ENCODE data around the gene PSTK.
A peak's percentile ranks its signal among the peaks of the same experiment; 100 is the strongest.

PSTK gene

DNA sequence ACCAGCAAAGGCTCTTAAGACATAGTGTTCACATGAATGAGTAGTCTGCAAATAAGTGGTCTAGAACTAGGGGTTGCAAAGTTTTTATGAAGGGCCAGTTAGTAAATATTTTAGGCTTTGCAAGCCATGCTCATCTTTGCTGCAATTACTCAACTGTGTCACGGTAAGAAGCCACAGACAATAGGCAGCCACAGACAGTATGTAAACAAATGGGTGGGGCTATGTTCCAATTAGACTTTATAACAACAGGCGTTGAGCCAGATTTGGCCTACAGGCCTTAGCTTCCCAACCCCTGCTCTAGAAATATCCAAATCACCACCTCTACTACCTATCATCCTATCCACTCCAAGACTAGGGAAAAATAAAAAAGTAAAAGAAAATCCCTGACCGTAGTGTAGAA is 19.1 kb downstream of the PSTK start:
- DNase-seq (ENCODE audit: low read depth), result no peak

DNA sequence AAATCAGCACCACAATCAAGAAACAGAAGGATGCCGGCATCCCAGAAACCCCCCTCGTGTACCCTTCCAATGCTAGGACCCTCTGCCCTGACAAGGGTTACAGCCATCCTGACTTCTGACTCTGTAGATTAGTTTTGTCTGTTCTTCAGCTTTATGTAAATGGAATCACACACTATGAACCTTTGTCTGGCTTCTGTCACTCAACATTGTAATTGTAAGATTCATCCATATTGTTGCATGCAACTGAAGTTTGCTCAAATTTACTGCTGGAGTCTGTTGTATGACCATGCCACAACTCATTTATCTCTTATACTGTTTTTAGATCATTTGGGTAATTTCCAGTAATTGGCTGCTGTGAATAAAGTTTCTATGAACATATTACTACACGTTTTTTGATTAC is 20.0 kb downstream of the PSTK start:
- H3K4me3 ChIP-seq (ENCODE audit: low read length), result no peak overlapping the region
- TF ChIP-seq, protein P1, sequence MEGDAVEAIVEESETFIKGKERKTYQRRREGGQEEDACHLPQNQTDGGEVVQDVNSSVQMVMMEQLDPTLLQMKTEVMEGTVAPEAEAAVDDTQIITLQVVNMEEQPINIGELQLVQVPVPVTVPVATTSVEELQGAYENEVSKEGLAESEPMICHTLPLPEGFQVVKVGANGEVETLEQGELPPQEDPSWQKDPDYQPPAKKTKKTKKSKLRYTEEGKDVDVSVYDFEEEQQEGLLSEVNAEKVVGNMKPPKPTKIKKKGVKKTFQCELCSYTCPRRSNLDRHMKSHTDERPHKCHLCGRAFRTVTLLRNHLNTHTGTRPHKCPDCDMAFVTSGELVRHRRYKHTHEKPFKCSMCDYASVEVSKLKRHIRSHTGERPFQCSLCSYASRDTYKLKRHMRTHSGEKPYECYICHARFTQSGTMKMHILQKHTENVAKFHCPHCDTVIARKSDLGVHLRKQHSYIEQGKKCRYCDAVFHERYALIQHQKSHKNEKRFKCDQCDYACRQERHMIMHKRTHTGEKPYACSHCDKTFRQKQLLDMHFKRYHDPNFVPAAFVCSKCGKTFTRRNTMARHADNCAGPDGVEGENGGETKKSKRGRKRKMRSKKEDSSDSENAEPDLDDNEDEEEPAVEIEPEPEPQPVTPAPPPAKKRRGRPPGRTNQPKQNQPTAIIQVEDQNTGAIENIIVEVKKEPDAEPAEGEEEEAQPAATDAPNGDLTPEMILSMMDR (conservative IDR thresholded peaks at IDR 0.05; ENCODE audit: low read length), result no peak

More for the DNA sequence above, 19.1 kb downstream of the PSTK start:
- TF ChIP-seq, protein P1 (conservative IDR thresholded peaks at IDR 0.05; ENCODE audit: low read length), result no peak
- H3K4me3 ChIP-seq (ENCODE audit: low read length), result no peak overlapping the region

DNA sequence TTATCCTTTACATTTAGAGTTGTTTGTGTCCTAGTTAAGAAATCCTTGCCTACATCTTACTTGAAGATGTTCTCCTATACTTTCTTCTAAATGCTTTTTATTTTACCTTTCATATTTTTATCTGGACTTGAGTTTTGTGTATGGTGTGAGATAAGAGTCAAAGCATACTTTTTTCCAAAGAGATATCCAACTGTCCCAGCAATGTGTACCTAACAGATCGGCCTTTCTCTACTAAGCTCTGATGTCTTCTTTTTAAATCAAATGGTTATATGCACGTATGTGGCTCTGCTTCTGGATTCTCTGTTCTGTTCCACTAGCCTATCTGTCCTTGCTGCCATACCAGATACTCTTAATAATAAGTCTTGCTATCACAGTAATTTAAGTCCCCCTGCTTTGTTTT is 21.2 kb downstream of the PSTK start:
- DNase-seq (ENCODE audit: low read depth), result no peak
- TF ChIP-seq, protein P1 (conservative IDR thresholded peaks at IDR 0.05; ENCODE audit: low read length), result no peak
- no peak overlapping the region for H3K4me3 ChIP-seq (ENCODE audit: low read length)

More for the DNA sequence above, 20.0 kb downstream of the PSTK start:
- no peak for DNase-seq (ENCODE audit: low read depth)

DNA sequence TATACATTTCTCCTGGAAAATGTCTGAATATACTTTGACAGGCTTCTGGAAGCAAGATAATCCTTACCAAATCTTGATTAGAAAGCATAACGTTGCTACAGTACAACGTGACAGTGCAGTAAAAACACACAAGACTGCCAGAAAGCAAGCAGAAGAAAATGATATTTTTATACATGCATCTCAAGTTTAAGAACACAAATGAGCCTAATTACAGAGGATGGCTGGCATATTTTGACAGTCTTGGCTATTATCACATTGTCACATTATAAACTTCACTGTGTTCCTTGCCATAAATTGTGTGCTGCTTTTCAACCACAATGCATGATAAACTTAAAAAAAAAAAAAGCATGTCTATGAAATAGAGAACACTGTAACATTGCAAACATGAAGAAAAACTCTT is 24.1 kb downstream of the PSTK start:
- no peak for DNase-seq (ENCODE audit: low read depth)
- TF ChIP-seq, protein P1 (conservative IDR thresholded peaks at IDR 0.05; ENCODE audit: low read length), result no peak
- no peak overlapping the region for H3K4me3 ChIP-seq (ENCODE audit: low read length)

- DNase-seq (ENCODE audit: low read depth), result peak; percentile 46
- peak overlapping the region; percentile 96 for H3K4me3 ChIP-seq (ENCODE audit: low read length)
- TF ChIP-seq, protein P1 (conservative IDR thresholded peaks at IDR 0.05; ENCODE audit: low read length), result peak; percentile 30
Observed at GRCh38 chr10:123007558-123008354, 27.6 kb downstream of the PSTK start.

DNA sequence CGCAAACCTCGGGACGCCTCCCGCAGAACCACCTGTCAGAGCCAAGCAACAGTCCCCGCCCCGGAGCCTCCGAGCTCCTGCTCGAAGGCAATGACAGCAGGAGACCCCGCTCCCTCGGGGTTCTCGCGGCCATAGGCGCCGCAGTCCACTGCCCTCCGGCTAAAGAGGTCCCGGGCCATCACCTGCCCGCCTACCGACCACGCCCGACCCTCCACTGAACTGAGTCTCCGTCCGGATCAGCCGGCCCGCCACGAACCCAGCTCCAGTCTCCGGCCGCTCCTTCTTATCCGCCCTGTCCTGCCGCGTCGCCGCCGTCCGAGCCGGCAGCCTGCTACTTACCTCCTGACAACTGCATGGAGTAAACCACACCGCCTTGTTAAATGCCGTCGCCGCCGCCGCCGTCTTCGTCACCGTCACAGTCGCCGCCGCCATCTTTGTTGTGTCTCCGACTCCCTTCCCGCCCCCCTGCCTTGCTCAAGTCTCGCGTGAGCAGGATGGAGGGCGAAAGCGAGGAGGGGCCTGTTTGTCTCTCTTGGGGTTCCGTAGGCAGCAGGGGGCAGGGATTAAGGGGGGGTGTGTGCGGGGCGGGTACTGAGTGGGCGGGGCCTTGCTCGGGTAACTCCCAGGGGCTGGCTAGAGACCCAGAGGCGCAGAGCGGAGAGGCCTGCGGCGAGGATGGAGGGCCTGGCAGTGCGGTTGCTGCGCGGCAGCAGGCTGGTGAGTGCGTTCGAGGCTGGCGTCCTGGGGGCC is 28.3 kb downstream of the PSTK start, which contains the start of the genes ACADSB and IKZF5:
TSS of gene ACADSB (plus strand) at position 652 of the 750 bp plus-strand sequence. CDS start at position 676, 24 bp downstream.
TSS of gene IKZF5 (minus strand) at position 441 of the 750 bp plus-strand sequence. CDS start 10,170 bp downstream, outside the sequence.
- TF ChIP-seq, protein P1 (conservative IDR thresholded peaks at IDR 0.05; ENCODE audit: low read length), result no peak
- peak; percentile 98 for DNase-seq (ENCODE audit: low read depth)
- peak within 1 kb of the TSS; percentile 96 for H3K4me3 ChIP-seq (ENCODE audit: low read length)
